ENCODE data around the gene GRPEL2.

GRPEL2 gene

DNA sequence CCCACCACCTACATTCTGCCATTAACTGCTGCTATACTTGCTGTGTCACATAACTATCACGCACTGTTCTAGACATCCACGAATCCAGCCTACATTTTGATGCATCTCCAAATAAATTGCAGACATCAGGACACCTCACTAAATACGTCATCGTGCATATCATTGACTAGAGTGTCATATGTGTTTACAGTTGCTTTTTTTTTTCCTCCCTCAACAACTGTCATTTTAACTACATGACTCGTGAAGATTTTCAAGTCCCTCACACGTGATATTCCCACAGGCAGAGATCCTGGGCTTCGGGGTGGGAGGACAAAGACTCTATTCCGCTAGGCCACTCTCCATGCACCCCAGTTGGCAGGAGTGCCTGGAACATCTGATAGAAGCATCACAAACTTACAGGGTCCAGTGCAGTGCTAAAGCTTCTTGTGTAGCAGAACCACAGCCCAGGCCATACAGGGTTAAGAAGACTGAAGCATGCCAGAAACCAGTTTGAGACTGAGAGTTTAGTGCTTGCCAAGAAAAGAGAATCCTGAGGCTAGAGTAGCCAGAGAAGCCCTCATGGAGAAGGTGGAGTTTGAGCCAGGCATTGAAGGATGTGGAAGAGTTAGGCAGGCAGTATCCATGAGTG lies 13.7 kb downstream of the GRPEL2 start:
- TF ChIP-seq, protein P1, sequence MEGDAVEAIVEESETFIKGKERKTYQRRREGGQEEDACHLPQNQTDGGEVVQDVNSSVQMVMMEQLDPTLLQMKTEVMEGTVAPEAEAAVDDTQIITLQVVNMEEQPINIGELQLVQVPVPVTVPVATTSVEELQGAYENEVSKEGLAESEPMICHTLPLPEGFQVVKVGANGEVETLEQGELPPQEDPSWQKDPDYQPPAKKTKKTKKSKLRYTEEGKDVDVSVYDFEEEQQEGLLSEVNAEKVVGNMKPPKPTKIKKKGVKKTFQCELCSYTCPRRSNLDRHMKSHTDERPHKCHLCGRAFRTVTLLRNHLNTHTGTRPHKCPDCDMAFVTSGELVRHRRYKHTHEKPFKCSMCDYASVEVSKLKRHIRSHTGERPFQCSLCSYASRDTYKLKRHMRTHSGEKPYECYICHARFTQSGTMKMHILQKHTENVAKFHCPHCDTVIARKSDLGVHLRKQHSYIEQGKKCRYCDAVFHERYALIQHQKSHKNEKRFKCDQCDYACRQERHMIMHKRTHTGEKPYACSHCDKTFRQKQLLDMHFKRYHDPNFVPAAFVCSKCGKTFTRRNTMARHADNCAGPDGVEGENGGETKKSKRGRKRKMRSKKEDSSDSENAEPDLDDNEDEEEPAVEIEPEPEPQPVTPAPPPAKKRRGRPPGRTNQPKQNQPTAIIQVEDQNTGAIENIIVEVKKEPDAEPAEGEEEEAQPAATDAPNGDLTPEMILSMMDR (IDR thresholded peaks at IDR 0.05), result no peak

DNA sequence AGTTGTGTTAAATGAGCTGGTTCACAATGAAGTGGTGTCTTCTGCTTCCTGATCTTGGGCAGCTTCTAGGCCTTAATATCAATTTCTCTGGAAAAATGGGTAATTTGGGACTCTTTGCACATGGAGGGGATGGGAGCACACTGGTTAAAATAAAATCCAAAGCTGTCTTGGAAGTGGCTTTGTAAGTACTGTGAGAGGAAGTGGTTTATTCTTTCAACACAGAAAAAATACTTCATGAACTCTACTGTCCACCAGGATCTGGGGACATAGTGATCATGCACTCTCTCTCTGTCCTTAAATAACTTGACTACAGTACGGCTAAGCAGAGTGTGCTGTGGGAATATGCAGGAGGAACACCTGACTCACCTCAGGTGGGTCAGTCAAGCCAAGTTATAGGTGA lies 15.0 kb downstream of the GRPEL2 start:
- TF ChIP-seq, protein P1 (IDR thresholded peaks at IDR 0.05), result no peak

DNA sequence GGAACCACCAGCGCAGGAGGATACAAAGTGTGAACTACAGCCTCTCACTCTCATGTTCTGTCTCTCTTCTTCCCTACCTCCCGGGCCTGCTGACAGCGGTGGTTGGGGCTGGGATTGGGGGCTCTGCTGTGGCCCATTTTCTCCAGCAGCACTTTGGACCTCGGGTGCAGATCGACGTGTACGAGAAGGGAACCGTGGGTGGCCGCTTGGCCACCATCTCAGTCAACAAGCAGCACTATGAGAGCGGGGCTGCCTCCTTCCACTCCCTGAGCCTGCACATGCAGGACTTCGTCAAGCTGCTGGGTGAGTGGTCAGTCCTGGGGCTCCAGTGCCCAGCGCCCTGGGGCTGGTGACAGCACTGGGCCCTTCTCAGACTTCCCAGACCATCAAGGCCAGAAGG lies 17.2 kb downstream of the GRPEL2 start:
- TF ChIP-seq, protein P1 (IDR thresholded peaks at IDR 0.05), result no peak

DNA sequence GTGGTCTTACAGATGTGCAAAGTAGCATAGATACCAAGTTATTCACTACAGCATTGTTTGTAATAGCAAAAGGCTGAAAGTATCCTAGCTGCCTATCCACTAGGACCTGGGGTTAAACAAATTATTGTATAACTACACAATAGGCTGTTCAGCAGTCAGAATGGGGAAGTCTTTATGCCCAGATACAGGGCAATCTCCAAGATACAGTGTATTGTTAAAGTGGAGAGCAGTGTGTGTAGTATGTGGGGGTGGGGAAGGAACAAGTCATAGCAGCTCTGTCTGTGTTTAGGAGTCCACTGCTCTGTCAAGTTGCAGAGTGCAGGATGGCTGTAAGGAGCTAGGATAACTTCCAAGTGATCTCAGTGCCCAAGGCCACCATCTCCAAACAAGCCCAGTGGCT lies 18.1 kb downstream of the GRPEL2 start:
- TF ChIP-seq, protein P1 (IDR thresholded peaks at IDR 0.05), result no peak

DNA sequence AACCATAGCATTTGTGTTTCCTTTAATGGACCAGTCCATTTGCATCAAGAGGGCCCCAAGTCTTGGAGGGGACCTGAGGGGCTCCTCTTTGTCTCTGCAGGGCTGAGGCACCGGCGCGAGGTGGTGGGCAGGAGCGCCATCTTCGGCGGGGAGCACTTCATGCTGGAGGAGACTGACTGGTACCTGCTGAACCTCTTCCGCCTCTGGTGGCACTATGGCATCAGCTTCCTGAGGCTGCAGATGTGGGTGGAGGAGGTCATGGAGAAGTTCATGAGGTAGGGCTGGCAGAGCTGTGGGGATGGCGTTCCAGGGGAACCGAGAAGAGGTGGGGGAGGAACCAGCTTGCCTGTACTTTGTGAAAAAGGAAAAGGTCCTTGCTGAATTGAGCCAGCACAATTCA lies 18.6 kb downstream of the GRPEL2 start:
- TF ChIP-seq, protein P1 (IDR thresholded peaks at IDR 0.05), result no peak

DNA sequence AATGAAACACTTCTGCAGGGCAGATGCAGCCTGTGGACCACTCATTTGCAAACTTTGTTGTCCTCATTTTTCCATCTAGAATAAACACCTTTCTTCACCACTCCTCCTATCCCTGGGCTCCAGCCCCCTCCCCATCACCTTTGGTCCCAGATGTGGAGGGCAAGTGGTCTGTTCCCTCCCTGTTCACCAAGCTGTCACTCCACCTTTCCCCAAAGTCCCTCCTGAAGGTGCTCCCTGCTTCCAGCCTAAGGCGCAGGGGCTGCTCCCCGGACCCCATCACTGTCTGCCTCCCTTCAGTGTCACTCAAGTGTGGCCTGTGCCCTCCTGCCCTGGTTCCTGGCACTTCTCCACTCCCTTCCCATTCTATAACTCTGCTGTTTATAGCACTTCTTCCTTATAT lies 19.4 kb downstream of the GRPEL2 start:
- TF ChIP-seq, protein P1 (IDR thresholded peaks at IDR 0.05), result no peak

DNA sequence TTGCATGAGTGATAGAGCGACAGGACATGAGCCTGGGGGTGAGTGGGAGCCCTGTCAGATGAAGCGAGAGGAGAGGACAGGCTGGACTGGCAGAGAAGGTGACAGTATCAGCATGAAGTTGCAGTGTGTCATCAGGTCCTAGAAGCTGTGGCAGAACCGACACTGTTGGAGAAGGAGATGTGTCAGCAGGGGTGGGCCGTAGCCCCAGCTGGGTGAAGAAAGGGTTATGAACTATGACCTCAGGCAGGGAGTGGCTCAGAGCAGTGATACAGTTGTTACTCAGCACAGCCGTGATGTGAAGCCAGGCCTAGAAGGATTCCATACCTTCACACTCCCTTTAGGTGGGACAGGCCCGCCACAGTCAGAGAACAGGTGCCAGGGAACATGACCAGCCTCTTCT lies 20.1 kb downstream of the GRPEL2 start:
- TF ChIP-seq, protein P1 (IDR thresholded peaks at IDR 0.05), result no peak

DNA sequence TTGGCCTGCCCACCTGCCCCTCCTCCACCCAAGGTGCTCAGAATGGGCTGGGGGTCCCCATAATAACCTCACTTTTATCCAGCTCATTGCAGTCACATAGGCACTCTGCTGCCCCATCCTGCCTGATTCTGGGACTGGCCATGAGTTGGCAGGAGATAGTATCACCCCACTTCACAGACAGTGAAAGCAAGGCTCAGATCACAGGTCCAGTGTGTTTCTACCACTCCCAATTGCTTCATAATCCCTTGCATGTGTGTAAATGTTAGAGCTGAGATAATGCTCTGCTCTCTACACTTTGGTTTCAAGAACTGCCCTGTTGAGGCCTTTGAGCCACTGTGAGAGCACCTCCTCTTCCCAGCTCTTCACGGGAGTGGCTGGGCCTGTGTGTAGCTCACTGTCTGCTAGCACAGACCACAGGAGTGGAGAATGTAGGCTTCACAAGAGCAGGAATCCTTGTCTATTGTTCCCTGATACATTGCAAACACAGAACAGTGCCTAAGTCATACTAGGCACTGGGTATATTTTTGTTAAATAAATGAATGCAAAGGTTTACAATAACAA lies 20.9 kb downstream of the GRPEL2 start:
- TF ChIP-seq, protein P1 (IDR thresholded peaks at IDR 0.05), result no peak
